ENCODE measurements around the gene BRCA2. TPM values are rescaled to one million over a fixed set of nuclear protein-coding genes. Genes with fewer than 3 reads are reported as not detected.

Gene BRCA2
- total and polyA plus RNA-seq, 2 donors (not counting 1 experiment from before 2014, with no cell fraction given), result 1.2 to 6.0 TPM

GRCh38 chr13:32428581-32429432 is 113.5 kb downstream of the BRCA2 start:
- intact Hi-C loops (cut with micrococcal nuclease), result loop anchor here (1.0 to 5.0 kb wide), 6 partner anchors 14 to 1812 kb away; partner anchors contain the start of genes PDS5B and USPL1
- H3K4me2 ChIP-seq (replicated peaks; ENCODE audit: low read depth, low read length, poor library complexity, severe bottlenecking), result peak overlapping the region; percentile 96

More at GRCh38 chr13:32428581-32429432, 113.5 kb downstream of the BRCA2 start:
- ATAC-seq (ENCODE audit: low read depth), result no peak
- Histone ChIP-seq H3K27ac (ENCODE audit: low read length in 2 of 2) (peak overlapping the region; percentile 95 to 98), H3K4me1 (ENCODE audit: control insufficient read depth in 2 of 2, insufficient read depth in 2 of 2, low read length in 2 of 2) (peaks cover 28 to 45% of the 10 kb centered on the region in 2 donors), H3K27me3 (replicated peaks in 1 of 4; ENCODE audit: control extremely low read depth in 1 of 4, control insufficient read depth in 3 of 4, insufficient read depth in 4 of 4, low read length in 3 of 4) (no peaks in the 10 kb centered on the region), H3K4me3 (ENCODE audit: control extremely low read depth in 1 of 5, extremely low read depth in 1 of 5, insufficient read depth in 1 of 5, low read depth in 2 of 5, low read length in 4 of 5) (peak overlapping the region; percentile 19 to 93 (median 80)), H3K36me3 (replicated peaks in 1 of 2; ENCODE audit: control extremely low read depth in 1 of 2, control insufficient read depth in 1 of 2, extremely low read depth in 1 of 2, insufficient read depth in 2 of 2, low read length in 1 of 2) (peaks cover 1 to 4% of the 10 kb centered on the region in 2 experiments), H2AFZ (ENCODE audit: insufficient read depth, low read depth, low read length, poor library complexity, severe bottlenecking) (peak overlapping the region; percentile 81), H3K79me2 (ENCODE audit: control insufficient read depth, insufficient read depth, low read length) (peaks cover 39% of the 10 kb centered on the region), H3K9me3 (ENCODE audit: control extremely low read depth in 1 of 3, control insufficient read depth in 2 of 3, insufficient read depth in 1 of 3, low read length in 2 of 3) (no peaks in the 10 kb centered on the region), H4K20me1 (ENCODE audit: control insufficient read depth, insufficient read depth, low read length, poor library complexity, severe bottlenecking) (peaks cover 18% of the 10 kb centered on the region), H3K9ac (ENCODE audit: low read length) (peak overlapping the region; percentile 93)
- Mint-ChIP-seq H3K27me3 (no peaks in the 10 kb centered on the region), H3K4me1 (peaks cover 44% of the 10 kb centered on the region), H3K9me3 (ENCODE audit: insufficient read depth) (no peaks in the 10 kb centered on the region), H3K27ac (peak overlapping the region; percentile 96), H3K4me3 (peak overlapping the region; percentile 86)
- ChIA-PET POLR2A (interaction anchor here (0.8 to 2.5 kb wide), 5 partner anchors 14 to 1114 kb away, joined by 3 to 25 read pairs (median 6); partner anchors contain the start of genes BRCA2, N4BP2L2, PDS5B and ZAR1L), CTCF (interaction anchor here (1.0 to 3.9 kb wide), 13 partner anchors 14 to 519 kb away, joined by 3 to 14 read pairs (median 4); partner anchors contain the start of genes BRCA2 and ZAR1L)
- TF ChIP-seq CTCF (IDR thresholded peaks at IDR 0.05) (no peak), EZH2 (IDR thresholded peaks at IDR 0.05; ENCODE audit: borderline replicate concordance, insufficient read depth, low read depth, low read length, poor library complexity, severe bottlenecking) (no peak)
- 16% methylated on average over 6 of the region's 9 CpGs for WGBS (ENCODE audit: insufficient coverage)
- DNase-seq, result peak; percentile 67

All from B cell (primary cell).